Tibial artery (tissue), 4 donors: ENCODE results near the gene SYT1.

Source experiments
- DNase-seq, 2 donors: peaks; one replicate each; pipeline ENCODE4 v3.0.0-alpha.2; 2019
- H3K27ac ChIP-seq, 2 donors: fragments of 200-600 bp; sonication (generic) in 1 of 2; 1 replicate in 1 of 2; 2 replicates in 1 of 2; pipeline ENCODE4 v1.5.1; 2018 to 2019; ENCODE audit warnings: mild to moderate bottlenecking in 1 of 2
- H3K27me3 ChIP-seq, 2 donors: fragments of 200-600 bp; sonication (generic) in 1 of 2; one replicate each; pipeline versions ENCODE4 v1.5.1 to v1.6.0; 2016 to 2019
- H3K36me3 ChIP-seq, 3 donors: fragments of 200-600 bp; sonication (generic) in 2 of 3; one replicate each; pipeline ENCODE4 v1.5.1; 2016 to 2019; ENCODE audit warnings: mild to moderate bottlenecking in 2 of 3
- H3K4me1 ChIP-seq, 4 donors: fragments of 200-600 bp; sonication (generic) in 2 of 4; 1 replicate in 3 of 4; 2 replicates in 1 of 4; pipeline ENCODE4 v1.5.1; 2016 to 2019
- H3K4me3 ChIP-seq, 2 donors: fragments of 200-600 bp; sonication (generic) in 1 of 2; 1 replicate in 1 of 2; 2 replicates in 1 of 2; pipeline ENCODE4 v1.5.1; 2018 to 2019; ENCODE audit warnings: mild to moderate bottlenecking in 2 of 2
- H3K9me3 ChIP-seq, 3 donors: fragments of 200-600 bp; sonication (generic) in 1 of 3; one replicate each; pipeline ENCODE4 v1.5.1; 2016 to 2019
- intact Hi-C: fragments of 100-400 bp; cut with DNase I; formaldehyde crosslinking; loops from one replicate; pipeline ENCODE4 v1.15.0; 2023; ENCODE audit warnings: low total_unique reads
- TF ChIP-seq, protein P1 (sequence below), 2 experiments: fragments of 200-600 bp in 1 of 2; fragments of 450-650 bp in 1 of 2; IDR thresholded peaks; one replicate each; pipeline ENCODE4 v1.5.1; 2017 to 2019; ENCODE audit warnings: antibody characterized with exemption in 2 of 2, mild to moderate bottlenecking in 1 of 2, moderate library complexity in 1 of 2

The SYT1 gene

DNA sequence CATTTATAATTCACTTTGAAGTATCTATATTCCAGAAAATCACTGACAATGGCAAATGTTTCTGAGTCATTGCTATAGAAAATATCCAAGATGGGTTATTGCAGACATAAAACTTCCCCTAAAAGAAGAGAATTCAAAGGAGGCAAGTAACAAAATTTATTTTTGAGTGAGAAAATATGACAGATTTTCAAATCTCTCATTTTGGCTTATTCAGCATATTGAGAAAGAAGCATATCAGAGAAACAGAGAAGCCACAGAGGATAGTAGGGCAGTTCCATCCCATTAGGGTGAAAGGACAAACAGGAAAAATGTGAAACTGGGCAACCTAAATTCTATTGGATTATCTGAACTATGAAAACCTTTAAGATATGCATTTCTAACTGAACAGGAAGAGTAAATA is 85.0 kb downstream of the SYT1 start:
- Histone ChIP-seq H3K27ac (no peak overlapping the region), H3K27me3 (no peaks in the 10 kb centered on the region), H3K36me3 (no peaks in the 10 kb centered on the region), H3K9me3 (no peaks in the 10 kb centered on the region), H3K4me3 (no peak overlapping the region), H3K4me1 (no peaks in the 10 kb centered on the region)
- TF ChIP-seq, protein P1, sequence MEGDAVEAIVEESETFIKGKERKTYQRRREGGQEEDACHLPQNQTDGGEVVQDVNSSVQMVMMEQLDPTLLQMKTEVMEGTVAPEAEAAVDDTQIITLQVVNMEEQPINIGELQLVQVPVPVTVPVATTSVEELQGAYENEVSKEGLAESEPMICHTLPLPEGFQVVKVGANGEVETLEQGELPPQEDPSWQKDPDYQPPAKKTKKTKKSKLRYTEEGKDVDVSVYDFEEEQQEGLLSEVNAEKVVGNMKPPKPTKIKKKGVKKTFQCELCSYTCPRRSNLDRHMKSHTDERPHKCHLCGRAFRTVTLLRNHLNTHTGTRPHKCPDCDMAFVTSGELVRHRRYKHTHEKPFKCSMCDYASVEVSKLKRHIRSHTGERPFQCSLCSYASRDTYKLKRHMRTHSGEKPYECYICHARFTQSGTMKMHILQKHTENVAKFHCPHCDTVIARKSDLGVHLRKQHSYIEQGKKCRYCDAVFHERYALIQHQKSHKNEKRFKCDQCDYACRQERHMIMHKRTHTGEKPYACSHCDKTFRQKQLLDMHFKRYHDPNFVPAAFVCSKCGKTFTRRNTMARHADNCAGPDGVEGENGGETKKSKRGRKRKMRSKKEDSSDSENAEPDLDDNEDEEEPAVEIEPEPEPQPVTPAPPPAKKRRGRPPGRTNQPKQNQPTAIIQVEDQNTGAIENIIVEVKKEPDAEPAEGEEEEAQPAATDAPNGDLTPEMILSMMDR (IDR thresholded peaks at IDR 0.05): no peak
- no peak for DNase-seq
- intact Hi-C loops: no loop called here

DNA sequence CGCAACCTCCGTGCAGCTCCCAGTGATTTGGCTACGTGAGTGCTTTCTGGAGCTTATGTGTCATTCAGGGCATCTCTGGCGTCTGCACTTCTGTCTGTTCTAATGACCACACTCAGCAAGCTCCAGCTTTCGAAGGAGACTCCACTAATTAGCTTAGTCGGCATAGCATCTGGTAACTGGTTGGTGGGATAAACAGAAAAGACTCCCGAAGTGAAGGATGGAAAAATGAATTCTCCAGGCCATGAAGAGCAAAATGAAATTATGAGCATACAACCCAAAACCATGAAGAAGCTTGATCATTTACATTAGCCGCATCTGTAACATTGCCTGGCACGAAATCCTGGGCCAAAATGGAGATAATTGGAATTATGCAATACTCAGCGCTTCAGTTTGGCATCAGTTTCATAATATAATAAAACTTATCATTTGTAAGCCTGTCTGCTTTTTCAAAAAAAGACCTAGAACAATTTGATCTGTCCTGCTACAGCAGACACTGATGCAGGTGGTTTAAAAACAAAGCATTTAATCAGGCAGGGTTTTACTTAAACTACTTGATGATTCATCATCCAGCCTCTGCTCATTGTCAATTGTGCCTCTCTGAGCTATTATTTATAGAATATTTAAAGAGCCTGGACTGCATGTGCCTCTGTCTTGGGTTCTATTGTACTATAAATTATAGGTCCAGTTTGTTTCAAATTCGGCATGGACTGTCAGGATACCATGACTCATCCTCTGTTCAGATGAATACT is 87.4 kb downstream of the SYT1 start:
- Histone ChIP-seq H3K27ac (no peak overlapping the region), H3K4me3 (no peak overlapping the region), H3K9me3 (no peaks in the 10 kb centered on the region), H3K4me1 (no peaks in the 10 kb centered on the region), H3K27me3 (no peaks in the 10 kb centered on the region), H3K36me3 (no peaks in the 10 kb centered on the region)
- TF ChIP-seq, protein P1 (IDR thresholded peaks at IDR 0.05): no peak
- intact Hi-C loops: no loop called here
- no peak for DNase-seq

DNA sequence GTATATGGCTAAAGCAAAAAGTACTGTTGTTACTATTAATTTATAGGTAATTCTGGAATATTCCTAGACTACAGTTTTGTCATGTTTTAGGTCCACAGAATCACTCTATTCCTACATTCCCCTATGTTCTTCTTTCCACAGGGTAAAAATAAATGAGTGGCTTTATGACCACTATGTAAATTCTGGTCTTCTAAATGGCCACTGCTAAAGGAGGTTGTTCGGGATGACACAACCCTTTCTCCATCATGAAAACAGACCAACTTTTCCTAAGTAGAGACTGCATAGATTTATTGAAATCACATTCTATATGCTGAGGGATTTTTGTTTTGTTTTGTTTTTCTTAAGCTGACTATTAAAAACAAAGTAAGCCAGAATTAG is 88.0 kb downstream of the SYT1 start:
- H3K4me1 ChIP-seq: no peaks in the 10 kb centered on the region
- no peak for DNase-seq
- TF ChIP-seq, protein P1 (IDR thresholded peaks at IDR 0.05): no peak
- no peaks in the 10 kb centered on the region for H3K36me3 ChIP-seq
- H3K9me3 ChIP-seq: no peaks in the 10 kb centered on the region
- H3K27me3 ChIP-seq: no peaks in the 10 kb centered on the region
- no peak overlapping the region for H3K27ac ChIP-seq
- no peak overlapping the region for H3K4me3 ChIP-seq
- intact Hi-C loops: no loop called here

DNA sequence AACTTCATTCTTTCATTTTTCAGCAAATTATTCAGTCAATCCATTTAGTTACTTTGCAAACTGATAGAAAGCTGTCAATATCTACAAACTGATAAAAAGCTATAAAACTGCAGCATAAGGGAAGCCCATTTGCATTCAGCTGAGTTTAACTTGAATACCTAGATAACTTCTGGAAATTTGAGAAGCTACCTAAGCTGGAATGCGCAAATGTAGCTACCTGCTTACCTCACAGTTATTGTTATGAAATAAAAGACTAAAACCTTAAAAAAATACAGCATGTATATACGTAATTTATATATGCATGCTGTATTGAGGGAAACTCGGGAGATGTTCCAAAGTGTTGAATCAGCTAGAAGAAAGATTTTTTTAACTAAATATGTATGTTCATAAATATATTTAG is 94.4 kb downstream of the SYT1 start:
- DNase-seq: no peak
- TF ChIP-seq, protein P1 (IDR thresholded peaks at IDR 0.05): no peak
- intact Hi-C loops: no loop called here
- H3K27me3 ChIP-seq: no peaks in the 10 kb centered on the region
- H3K27ac ChIP-seq: no peak overlapping the region
- H3K4me1 ChIP-seq: no peaks in the 10 kb centered on the region
- no peaks in the 10 kb centered on the region for H3K9me3 ChIP-seq
- H3K4me3 ChIP-seq: no peak overlapping the region
- no peaks in the 10 kb centered on the region for H3K36me3 ChIP-seq

DNA sequence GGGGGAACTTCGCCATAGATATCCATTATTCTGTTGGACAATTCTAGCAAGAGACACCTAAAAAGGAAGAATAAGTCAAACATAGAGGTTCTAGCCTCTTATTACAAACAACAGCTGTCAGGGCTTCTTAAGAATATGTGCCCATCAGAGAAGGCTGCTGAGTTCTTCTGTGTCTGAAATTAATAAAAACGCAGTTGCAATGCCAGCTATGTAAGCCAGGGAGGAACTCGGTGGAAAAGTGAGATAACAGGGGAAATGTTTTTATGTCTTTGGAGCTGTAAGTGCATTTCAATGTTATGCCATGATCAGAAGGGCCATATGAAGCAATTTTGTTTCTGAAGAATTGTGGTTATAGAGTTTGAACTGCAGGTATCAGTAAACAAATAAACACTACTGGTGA is 95.0 kb downstream of the SYT1 start:
- no peaks in the 10 kb centered on the region for H3K36me3 ChIP-seq
- no peaks in the 10 kb centered on the region for H3K27me3 ChIP-seq
- H3K9me3 ChIP-seq: no peaks in the 10 kb centered on the region
- TF ChIP-seq, protein P1 (IDR thresholded peaks at IDR 0.05): no peak
- no peak overlapping the region for H3K4me3 ChIP-seq
- DNase-seq: no peak
- no peaks in the 10 kb centered on the region for H3K4me1 ChIP-seq
- no peak overlapping the region for H3K27ac ChIP-seq
- intact Hi-C loops: no loop called here

DNA sequence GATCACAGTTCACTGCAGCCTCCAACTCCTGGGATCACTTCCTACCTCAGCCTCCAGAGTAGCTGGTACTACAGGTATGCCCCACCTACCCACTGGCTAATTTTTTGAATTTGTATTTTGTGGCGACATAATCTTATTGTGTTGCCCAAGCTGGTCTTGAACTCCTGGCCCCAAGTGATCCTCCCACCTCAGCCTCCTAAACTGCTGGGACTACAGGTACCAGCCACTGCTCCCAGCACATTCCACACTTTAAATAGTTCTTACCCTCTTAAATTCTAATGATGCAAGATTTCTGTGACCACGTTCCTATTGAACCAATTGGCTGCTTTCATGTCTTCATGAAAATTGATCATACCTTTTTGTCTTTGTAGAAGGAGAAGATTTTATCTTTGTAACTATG is 96.6 kb downstream of the SYT1 start:
- H3K4me3 ChIP-seq: no peak overlapping the region
- no peaks in the 10 kb centered on the region for H3K27me3 ChIP-seq
- no peaks in the 10 kb centered on the region for H3K4me1 ChIP-seq
- TF ChIP-seq, protein P1 (IDR thresholded peaks at IDR 0.05): no peak
- no peaks in the 10 kb centered on the region for H3K9me3 ChIP-seq
- DNase-seq: no peak
- intact Hi-C loops: no loop called here
- H3K27ac ChIP-seq: no peak overlapping the region
- H3K36me3 ChIP-seq: no peaks in the 10 kb centered on the region
